ENCODE data around the gene GPN1.
A peak's percentile ranks its signal among the peaks of the same experiment; 100 is the strongest.
"Not testable (repeated sequence)": the region's sequence is repeated elsewhere in the genome, so short reads cannot be mapped to it uniquely, and the experiment has no call there.

GPN1 gene

GRCh38 chr2:27627963-27628766 is 685 bp upstream of the GPN1 start:
- DNase-seq: no peak

- not testable (repeated sequence) for DNase-seq
Measured at GRCh38 chr2:27630257-27630656, 1.4 kb downstream of the GPN1 start.

GRCh38 chr2:27634291-27634690 is 5.4 kb downstream of the GPN1 start:
- DNase-seq: no peak

GRCh38 chr2:27636766-27637165 is 7.9 kb downstream of the GPN1 start:
- no peak for DNase-seq

- DNase-seq: no peak
Measured at GRCh38 chr2:27638037-27638637, 9.3 kb downstream of the GPN1 start.

- no peak for DNase-seq
Measured at GRCh38 chr2:27638709-27639108, 9.9 kb downstream of the GPN1 start.

GRCh38 chr2:27640722-27641245 is 11.9 kb downstream of the GPN1 start:
- DNase-seq: no peak

GRCh38 chr2:27645197-27645596 is 16.3 kb downstream of the GPN1 start:
- no peak for DNase-seq

GRCh38 chr2:27647289-27647688 is 18.4 kb downstream of the GPN1 start:
- no peak for DNase-seq

GRCh38 chr2:27647737-27648136 is 18.9 kb downstream of the GPN1 start:
- DNase-seq: no peak

- DNase-seq: no peak
Measured at GRCh38 chr2:27651056-27651455, 22.2 kb downstream of the GPN1 start.

GRCh38 chr2:27652341-27652740 is 23.5 kb downstream of the GPN1 start:
- DNase-seq: no peak

GRCh38 chr2:27652790-27653189 is 23.9 kb downstream of the GPN1 start:
- no peak for DNase-seq

- no peak for DNase-seq
Measured at GRCh38 chr2:27653397-27653796, 24.5 kb downstream of the GPN1 start.

GRCh38 chr2:27655155-27655951 is 26.5 kb downstream of the GPN1 start:
- DNase-seq: no peak

- no peak for DNase-seq
Measured at GRCh38 chr2:27661371-27661770, 32.5 kb downstream of the GPN1 start.

- peak; percentile 66 for DNase-seq
Measured at GRCh38 chr2:27663285-27664153, 34.7 kb downstream of the GPN1 start, which contains the start of the genes SLC4A1AP and SUPT7L. Gene SLC4A1AP, plus strand, starts transcription at chr2:27663889. Its CDS starts 26 bp downstream, at chr2:27663915. Gene SUPT7L, minus strand, starts transcription at chr2:27663614. Its CDS starts 1,422 bp downstream, at chr2:27662192.

GRCh38 chr2:27664154-27664574 is 35.3 kb downstream of the GPN1 start:
- no peak for DNase-seq

- DNase-seq: no peak
Measured at GRCh38 chr2:27664622-27665363, 35.9 kb downstream of the GPN1 start.

- no peak for DNase-seq
Measured at GRCh38 chr2:27667446-27667845, 38.6 kb downstream of the GPN1 start.

- DNase-seq: no peak
Measured at GRCh38 chr2:27671235-27671634, 42.4 kb downstream of the GPN1 start.

Measured in activated CD8-positive, alpha-beta memory T cell treated with anti-CD3 and anti-CD28 coated beads, Interleukin-2, amount 50 U/mL, for 4 hours (primary cell).